GM19328 (cell line): ENCODE measurements around the gene TTC27.
"Not testable (repeated sequence)": the region's sequence is repeated elsewhere in the genome, so short reads cannot be mapped to it uniquely, and the experiment has no call there.

Source experiments
- ATAC-seq: cut with Tn5 transposase; IDR thresholded peaks from one replicate; pipeline ENCODE4 v1.9.1; 2021; ENCODE audit warnings: mild to moderate bottlenecking, moderate library complexity; ENCODE audit not compliant: unreplicated experiment

The TTC27 gene

GRCh38 chr2:32718752-32719151, 90.9 kb downstream of the TTC27 start:
- no peak for ATAC-seq

- no peak for ATAC-seq
Observed at GRCh38 chr2:32719430-32719829, 91.6 kb downstream of the TTC27 start.

GRCh38 chr2:32719933-32720716, 92.3 kb downstream of the TTC27 start:
- no peak for ATAC-seq

- no peak for ATAC-seq
Observed at GRCh38 chr2:32720771-32721170, 92.9 kb downstream of the TTC27 start.

- no peak for ATAC-seq
Observed at GRCh38 chr2:32721376-32721775, 93.5 kb downstream of the TTC27 start.

- no peak for ATAC-seq
Observed at GRCh38 chr2:32723467-32724079, 95.7 kb downstream of the TTC27 start.

GRCh38 chr2:32726678-32727077, 98.8 kb downstream of the TTC27 start:
- not testable (repeated sequence) for ATAC-seq

- ATAC-seq: no peak
Observed at GRCh38 chr2:32727157-32727556, 99.3 kb downstream of the TTC27 start.

GRCh38 chr2:32730958-32731357, 103.1 kb downstream of the TTC27 start:
- not testable (repeated sequence) for ATAC-seq

- no peak for ATAC-seq
Observed at GRCh38 chr2:32732120-32732519, 104.3 kb downstream of the TTC27 start.

- no peak for ATAC-seq
Observed at GRCh38 chr2:32732912-32733472, 105.1 kb downstream of the TTC27 start.

GRCh38 chr2:32735348-32735747, 107.5 kb downstream of the TTC27 start:
- no peak for ATAC-seq

GRCh38 chr2:32738939-32739338, 111.1 kb downstream of the TTC27 start:
- ATAC-seq: no peak

GRCh38 chr2:32739664-32740063, 111.8 kb downstream of the TTC27 start:
- ATAC-seq: no peak

- ATAC-seq: no peak
Observed at GRCh38 chr2:32741575-32741974, 113.7 kb downstream of the TTC27 start.

- ATAC-seq: no peak
Observed at GRCh38 chr2:32742376-32742775, 114.5 kb downstream of the TTC27 start.

- no peak for ATAC-seq
Observed at GRCh38 chr2:32743480-32744236, 115.8 kb downstream of the TTC27 start.

- no peak for ATAC-seq
Observed at GRCh38 chr2:32745191-32745590, 117.3 kb downstream of the TTC27 start.

GRCh38 chr2:32745675-32746074, 117.8 kb downstream of the TTC27 start:
- ATAC-seq: no peak

GRCh38 chr2:32746669-32747068, 118.8 kb downstream of the TTC27 start:
- no peak for ATAC-seq

- no peak for ATAC-seq
Observed at GRCh38 chr2:32748158-32748557, 120.3 kb downstream of the TTC27 start.
